ENCODE results near the gene C1R.

The C1R gene

DNA sequence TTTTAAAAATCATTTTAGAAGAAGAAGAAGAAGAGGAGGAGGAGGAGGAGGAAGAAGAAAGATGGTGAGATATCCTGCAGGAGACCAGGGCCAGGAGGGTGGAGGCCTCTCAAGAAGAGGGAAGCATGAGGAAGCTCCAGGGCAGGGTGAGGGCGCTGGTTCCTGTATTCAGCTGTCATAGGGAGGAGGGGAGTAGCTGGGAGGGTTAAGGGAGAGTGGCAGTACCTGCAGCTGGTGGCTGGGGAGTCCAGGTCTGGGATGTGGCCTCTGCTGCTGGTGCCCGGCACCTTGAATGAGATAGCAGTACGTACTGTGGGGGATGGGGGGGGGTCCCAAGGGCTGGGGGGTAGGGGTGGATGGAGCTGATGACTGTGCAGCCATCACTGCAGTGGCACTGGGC is 26.6 kb upstream of the C1R start:
- Histone ChIP-seq H3K4me1 (ENCODE audit: control insufficient read depth in 2 of 2, insufficient read depth in 1 of 2, low read depth in 1 of 2, low read length in 2 of 2) (no peaks in the 10 kb centered on the region), H2BK12ac (ENCODE audit: low read length) (no peak overlapping the region), H3K14ac (ENCODE audit: low read length) (no peak overlapping the region), H3K18ac (ENCODE audit: low read length) (no peak overlapping the region), H3K9ac (ENCODE audit: low read depth, low read length, poor library complexity) (no peak overlapping the region), H3K23ac (ENCODE audit: low read depth, low read length, poor library complexity) (no peak overlapping the region), H3K9me3 (replicated peaks in 1 of 2; ENCODE audit: control insufficient read depth in 2 of 2, insufficient read depth in 1 of 2, low read depth in 1 of 2, low read length in 2 of 2) (no peaks in the 10 kb centered on the region), H4K91ac (ENCODE audit: low read depth, low read length, poor library complexity) (no peak overlapping the region), H3K79me1 (ENCODE audit: low read depth, low read length) (no peaks in the 10 kb centered on the region), H3K36me3 (replicated peaks in 1 of 2; ENCODE audit: control insufficient read depth in 2 of 2, insufficient read depth in 2 of 2, low read length in 2 of 2) (peaks cover 0 to 15% of the 10 kb centered on the region in 2 donors), H2BK120ac (ENCODE audit: low read depth, low read length) (no peak overlapping the region), H3K27me3 (ENCODE audit: control insufficient read depth in 3 of 3, insufficient read depth in 3 of 3, low read depth in 1 of 3, low read length in 3 of 3) (no peaks in the 10 kb centered on the region), H3K4ac (ENCODE audit: low read length) (no peak overlapping the region), H2BK5ac (ENCODE audit: low read length) (no peak overlapping the region), H2AK5ac (ENCODE audit: low read depth, low read length) (no peak overlapping the region), H2AFZ (ENCODE audit: low read length) (no peak overlapping the region), H4K8ac (ENCODE audit: low read depth, low read length) (no peak overlapping the region), H2BK15ac (ENCODE audit: low read length) (no peak overlapping the region), H3K4me2 (ENCODE audit: insufficient read depth, low read length, poor library complexity, severe bottlenecking) (no peak overlapping the region), H3K27ac (replicated peaks; ENCODE audit: low read length) (no peak overlapping the region), H3K4me3 (ENCODE audit: low read length in 2 of 2) (no peak overlapping the region)
- no CpG with 5 or more reads among the region's 3 CpGs for WGBS, 2 donors (ENCODE audit: extremely low coverage in 2 of 2, insufficient read length in 2 of 2, insufficient replicate concordance in 1 of 2)
- no peak for DNase-seq (ENCODE audit: low spot score)

DNA sequence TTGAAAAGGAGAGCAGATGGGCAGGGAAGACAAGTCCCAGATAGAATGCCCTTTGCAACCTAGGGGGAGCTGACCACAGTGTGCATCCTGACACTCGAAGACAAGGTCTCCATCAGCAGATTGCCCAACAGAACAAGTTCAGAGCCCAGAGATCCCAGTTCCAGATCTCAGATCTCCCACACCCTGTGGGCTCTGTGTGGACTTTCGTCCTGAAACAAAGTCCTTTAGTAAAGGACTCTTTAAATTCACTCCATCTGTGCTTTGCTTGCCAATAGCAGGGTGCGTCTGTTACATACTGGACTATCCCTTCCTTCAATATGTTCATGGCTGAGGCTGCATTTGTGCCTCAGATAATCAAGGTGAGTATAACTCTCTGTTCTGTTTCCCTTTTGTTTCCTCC is 25.4 kb upstream of the C1R start:
- H3K23ac ChIP-seq (ENCODE audit: low read depth, low read length, poor library complexity), result no peak overlapping the region
- no peak overlapping the region for H3K9ac ChIP-seq (ENCODE audit: low read depth, low read length, poor library complexity)
- H2AFZ ChIP-seq (ENCODE audit: low read length), result no peak overlapping the region
- H3K4me3 ChIP-seq (ENCODE audit: low read length in 2 of 2), result no peak overlapping the region
- H2BK120ac ChIP-seq (ENCODE audit: low read depth, low read length), result no peak overlapping the region
- no peaks in the 10 kb centered on the region for H3K9me3 ChIP-seq (replicated peaks in 1 of 2; ENCODE audit: control insufficient read depth in 2 of 2, insufficient read depth in 1 of 2, low read depth in 1 of 2, low read length in 2 of 2)
- H3K14ac ChIP-seq (ENCODE audit: low read length), result no peak overlapping the region
- H2BK15ac ChIP-seq (ENCODE audit: low read length), result no peak overlapping the region
- no peaks in the 10 kb centered on the region for H3K4me1 ChIP-seq (ENCODE audit: control insufficient read depth in 2 of 2, insufficient read depth in 1 of 2, low read depth in 1 of 2, low read length in 2 of 2)
- no peaks in the 10 kb centered on the region for H3K79me1 ChIP-seq (ENCODE audit: low read depth, low read length)
- no peak overlapping the region for H4K91ac ChIP-seq (ENCODE audit: low read depth, low read length, poor library complexity)
- DNase-seq (ENCODE audit: low spot score), result no peak
- peaks cover 0 to 15% of the 10 kb centered on the region in 2 donors for H3K36me3 ChIP-seq (replicated peaks in 1 of 2; ENCODE audit: control insufficient read depth in 2 of 2, insufficient read depth in 2 of 2, low read length in 2 of 2)
- no peak overlapping the region for H2AK5ac ChIP-seq (ENCODE audit: low read depth, low read length)
- H3K27ac ChIP-seq (replicated peaks; ENCODE audit: low read length), result no peak overlapping the region
- H3K4ac ChIP-seq (ENCODE audit: low read length), result no peak overlapping the region
- no peaks in the 10 kb centered on the region for H3K27me3 ChIP-seq (ENCODE audit: control insufficient read depth in 3 of 3, insufficient read depth in 3 of 3, low read depth in 1 of 3, low read length in 3 of 3)
- no peak overlapping the region for H2BK12ac ChIP-seq (ENCODE audit: low read length)
- no peak overlapping the region for H2BK5ac ChIP-seq (ENCODE audit: low read length)
- H3K18ac ChIP-seq (ENCODE audit: low read length), result no peak overlapping the region
- no peak overlapping the region for H3K4me2 ChIP-seq (ENCODE audit: insufficient read depth, low read length, poor library complexity, severe bottlenecking)
- no CpG with 5 or more reads among the region's 3 CpGs for WGBS, 2 donors (ENCODE audit: extremely low coverage in 2 of 2, insufficient read length in 2 of 2, insufficient replicate concordance in 1 of 2)
- no peak overlapping the region for H4K8ac ChIP-seq (ENCODE audit: low read depth, low read length)

DNA sequence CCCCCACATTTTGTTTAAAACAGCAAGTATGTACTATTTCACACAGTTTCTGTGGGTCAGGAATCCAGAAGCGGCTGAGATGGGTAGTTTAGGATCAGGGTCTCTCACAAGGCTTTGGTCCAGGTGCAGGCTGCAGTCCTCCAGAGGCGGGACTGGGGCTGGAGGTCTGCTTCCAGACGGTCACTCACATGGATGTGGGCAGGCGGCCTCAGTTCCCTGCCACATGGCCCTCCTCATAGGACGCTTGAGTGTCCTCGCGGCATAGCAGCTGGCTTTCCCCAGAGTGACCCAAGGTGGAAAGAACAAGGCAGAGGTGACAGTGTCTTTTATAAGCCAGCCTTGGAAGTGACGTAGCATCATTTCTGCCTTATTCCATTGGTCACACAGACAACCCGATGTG is 24.7 kb upstream of the C1R start:
- DNase-seq (ENCODE audit: low spot score), result no peak
- no peak overlapping the region for H2BK15ac ChIP-seq (ENCODE audit: low read length)
- no peak overlapping the region for H2BK12ac ChIP-seq (ENCODE audit: low read length)
- H4K8ac ChIP-seq (ENCODE audit: low read depth, low read length), result no peak overlapping the region
- no peaks in the 10 kb centered on the region for H3K9me3 ChIP-seq (replicated peaks in 1 of 2; ENCODE audit: control insufficient read depth in 2 of 2, insufficient read depth in 1 of 2, low read depth in 1 of 2, low read length in 2 of 2)
- H3K18ac ChIP-seq (ENCODE audit: low read length), result no peak overlapping the region
- H3K27ac ChIP-seq (replicated peaks; ENCODE audit: low read length), result no peak overlapping the region
- no peak overlapping the region for H3K4me3 ChIP-seq (ENCODE audit: low read length in 2 of 2)
- H3K27me3 ChIP-seq (ENCODE audit: control insufficient read depth in 3 of 3, insufficient read depth in 3 of 3, low read depth in 1 of 3, low read length in 3 of 3), result no peaks in the 10 kb centered on the region
- H3K79me1 ChIP-seq (ENCODE audit: low read depth, low read length), result no peaks in the 10 kb centered on the region
- H3K4ac ChIP-seq (ENCODE audit: low read length), result no peak overlapping the region
- H2AFZ ChIP-seq (ENCODE audit: low read length), result no peak overlapping the region
- no peak overlapping the region for H3K14ac ChIP-seq (ENCODE audit: low read length)
- H3K9ac ChIP-seq (ENCODE audit: low read depth, low read length, poor library complexity), result no peak overlapping the region
- no peak overlapping the region for H3K4me2 ChIP-seq (ENCODE audit: insufficient read depth, low read length, poor library complexity, severe bottlenecking)
- no peak overlapping the region for H2AK5ac ChIP-seq (ENCODE audit: low read depth, low read length)
- no peak overlapping the region for H2BK120ac ChIP-seq (ENCODE audit: low read depth, low read length)
- peak overlapping the region; percentile 10 for H3K23ac ChIP-seq (ENCODE audit: low read depth, low read length, poor library complexity)
- no peaks in the 10 kb centered on the region for H3K4me1 ChIP-seq (ENCODE audit: control insufficient read depth in 2 of 2, insufficient read depth in 1 of 2, low read depth in 1 of 2, low read length in 2 of 2)
- H3K36me3 ChIP-seq (replicated peaks in 1 of 2; ENCODE audit: control insufficient read depth in 2 of 2, insufficient read depth in 2 of 2, low read length in 2 of 2), result peaks cover 0 to 15% of the 10 kb centered on the region in 2 donors
- WGBS, 2 donors (ENCODE audit: extremely low coverage in 2 of 2, insufficient read length in 2 of 2, insufficient replicate concordance in 1 of 2), result no CpG with 5 or more reads among the region's 9 CpGs
- no peak overlapping the region for H2BK5ac ChIP-seq (ENCODE audit: low read length)
- no peak overlapping the region for H4K91ac ChIP-seq (ENCODE audit: low read depth, low read length, poor library complexity)

DNA sequence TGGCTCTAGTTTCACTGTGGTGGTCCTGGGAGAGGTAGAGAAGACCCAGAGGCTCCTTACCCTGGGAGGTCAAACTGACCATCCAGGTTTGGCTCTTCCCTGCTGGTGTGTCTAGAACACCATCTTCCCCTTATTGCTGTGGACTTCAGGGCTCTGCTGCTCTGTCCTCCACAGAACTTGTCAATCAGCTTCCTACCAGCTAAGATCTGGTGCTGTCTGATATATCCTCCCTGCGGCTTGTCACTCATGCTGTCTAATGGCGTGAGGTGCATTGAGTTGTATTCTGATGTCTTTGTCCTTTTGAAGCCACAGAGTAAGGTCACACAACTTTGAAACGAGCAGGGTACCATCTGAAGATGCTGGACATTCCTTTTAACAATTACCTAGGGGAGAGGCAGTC is 24.0 kb upstream of the C1R start:
- H3K27me3 ChIP-seq (ENCODE audit: control insufficient read depth in 3 of 3, insufficient read depth in 3 of 3, low read depth in 1 of 3, low read length in 3 of 3), result no peaks in the 10 kb centered on the region
- no peak overlapping the region for H3K14ac ChIP-seq (ENCODE audit: low read length)
- no peak overlapping the region for H2BK12ac ChIP-seq (ENCODE audit: low read length)
- no peak overlapping the region for H3K4me3 ChIP-seq (ENCODE audit: low read length in 2 of 2)
- DNase-seq (ENCODE audit: low spot score), result no peak
- WGBS, 2 donors (ENCODE audit: extremely low coverage in 2 of 2, insufficient read length in 2 of 2, insufficient replicate concordance in 1 of 2), result no CpG with 5 or more reads among the region's 3 CpGs
- no peak overlapping the region for H3K9ac ChIP-seq (ENCODE audit: low read depth, low read length, poor library complexity)
- no peaks in the 10 kb centered on the region for H3K9me3 ChIP-seq (replicated peaks in 1 of 2; ENCODE audit: control insufficient read depth in 2 of 2, insufficient read depth in 1 of 2, low read depth in 1 of 2, low read length in 2 of 2)
- no peak overlapping the region for H4K91ac ChIP-seq (ENCODE audit: low read depth, low read length, poor library complexity)
- no peaks in the 10 kb centered on the region for H3K79me1 ChIP-seq (ENCODE audit: low read depth, low read length)
- no peak overlapping the region for H2BK5ac ChIP-seq (ENCODE audit: low read length)
- no peak overlapping the region for H3K27ac ChIP-seq (replicated peaks; ENCODE audit: low read length)
- no peak overlapping the region for H3K18ac ChIP-seq (ENCODE audit: low read length)
- H2AFZ ChIP-seq (ENCODE audit: low read length), result no peak overlapping the region
- no peak overlapping the region for H2BK120ac ChIP-seq (ENCODE audit: low read depth, low read length)
- H3K4me1 ChIP-seq (ENCODE audit: control insufficient read depth in 2 of 2, insufficient read depth in 1 of 2, low read depth in 1 of 2, low read length in 2 of 2), result no peaks in the 10 kb centered on the region
- H3K4ac ChIP-seq (ENCODE audit: low read length), result no peak overlapping the region
- H4K8ac ChIP-seq (ENCODE audit: low read depth, low read length), result no peak overlapping the region
- H3K4me2 ChIP-seq (ENCODE audit: insufficient read depth, low read length, poor library complexity, severe bottlenecking), result no peak overlapping the region
- H3K36me3 ChIP-seq (replicated peaks in 1 of 2; ENCODE audit: control insufficient read depth in 2 of 2, insufficient read depth in 2 of 2, low read length in 2 of 2), result peaks cover 0 to 15% of the 10 kb centered on the region in 2 donors
- no peak overlapping the region for H2BK15ac ChIP-seq (ENCODE audit: low read length)
- H3K23ac ChIP-seq (ENCODE audit: low read depth, low read length, poor library complexity), result no peak overlapping the region
- no peak overlapping the region for H2AK5ac ChIP-seq (ENCODE audit: low read depth, low read length)

Measured in neuronal stem cell (in vitro differentiated cells).